H9 (cell line): ENCODE data around the gene KRT79. TPM values are rescaled to one million over a fixed set of nuclear protein-coding genes. Genes with fewer than 3 reads are reported as not detected.

Source experiments
- DNase-seq: peaks from one replicate; pipeline ENCODE4 v3.0.0-alpha.2; 2017
- H2AFZ ChIP-seq: one replicate; pipeline ENCODE4 v1.6.1; 2013; ENCODE audit warnings: mild to moderate bottlenecking, low read length, control low read depth, moderate library complexity
- H2AK5ac ChIP-seq: 2 replicates; pipeline ENCODE4 v1.6.1; 2013; ENCODE audit warnings: low read length, control low read depth, mixed read lengths; ENCODE audit not compliant: insufficient read length
- H2BK120ac ChIP-seq: one replicate; pipeline ENCODE4 v1.6.1; 2013; ENCODE audit warnings: low read depth, mild to moderate bottlenecking, low read length, control low read depth, inconsistent platforms; ENCODE audit not compliant: poor library complexity, severe bottlenecking
- H2BK12ac ChIP-seq: 2 replicates; pipeline ENCODE4 v1.6.1; 2013; ENCODE audit warnings: low read length, control low read depth, mixed read lengths, low read depth; ENCODE audit not compliant: insufficient read length
- H2BK15ac ChIP-seq: 2 replicates; pipeline ENCODE4 v1.6.1; 2013; ENCODE audit warnings: low read depth, low read length, control low read depth
- H2BK20ac ChIP-seq: one replicate; pipeline ENCODE4 v1.6.1; 2013; ENCODE audit warnings: low read depth, mild to moderate bottlenecking, low read length, control low read depth, inconsistent platforms; ENCODE audit not compliant: poor library complexity, severe bottlenecking
- H2BK5ac ChIP-seq: 2 replicates; pipeline ENCODE4 v1.6.1; 2013; ENCODE audit warnings: low read length, control low read depth, mixed read lengths; ENCODE audit not compliant: insufficient read length
- H3K14ac ChIP-seq: 2 replicates; pipeline ENCODE4 v1.6.1; 2013; ENCODE audit warnings: low read length, control low read depth; ENCODE audit not compliant: insufficient read depth
- H3K18ac ChIP-seq: 2 replicates; pipeline ENCODE4 v1.6.1; 2013; ENCODE audit warnings: low read depth, mild to moderate bottlenecking, mixed read lengths, low read length, control low read depth; ENCODE audit not compliant: insufficient read length
- H3K23ac ChIP-seq: 2 replicates; pipeline ENCODE4 v1.6.1; 2013; ENCODE audit warnings: low read length, control low read depth, mixed read lengths, low read depth; ENCODE audit not compliant: insufficient read length
- H3K23me2 ChIP-seq: 2 replicates; pipeline ENCODE4 v1.6.1; 2013; ENCODE audit warnings: low read depth, mild to moderate bottlenecking, mixed read lengths, low read length, control low read depth; ENCODE audit not compliant: insufficient read length, poor library complexity, severe bottlenecking
- H3K27ac ChIP-seq: 2 replicates; pipeline ENCODE4 v1.5.1; 2013; ENCODE audit warnings: low read length, control low read depth, mixed read lengths, low read depth; ENCODE audit not compliant: insufficient read length
- H3K27me3 ChIP-seq: 2 replicates; pipeline ENCODE4 v1.6.1; 2013; ENCODE audit warnings: low read length, control low read depth, inconsistent platforms; ENCODE audit not compliant: insufficient read depth
- H3K4ac ChIP-seq: 2 replicates; pipeline ENCODE4 v1.6.1; 2013; ENCODE audit warnings: low read depth, mild to moderate bottlenecking, control low read depth, inconsistent platforms, low read length, moderate library complexity
- H3K4me1 ChIP-seq: 2 replicates; pipeline ENCODE4 v1.6.1; 2013; ENCODE audit warnings: low read length, control low read depth, inconsistent platforms; ENCODE audit not compliant: insufficient read depth
- H3K4me2 ChIP-seq: 2 replicates; pipeline ENCODE4 v1.6.1; 2013; ENCODE audit warnings: low read length, control low read depth, mixed read lengths; ENCODE audit not compliant: insufficient read length, insufficient read depth
- H3K56ac ChIP-seq: 2 replicates; pipeline ENCODE4 v1.6.1; 2013; ENCODE audit warnings: low read depth, mild to moderate bottlenecking, mixed read lengths, low read length, control low read depth; ENCODE audit not compliant: insufficient read length
- H3K79me1 ChIP-seq: 2 replicates; pipeline ENCODE4 v1.6.1; 2013; ENCODE audit warnings: low read depth, mild to moderate bottlenecking, moderate library complexity, low read length, control low read depth, inconsistent platforms; ENCODE audit not compliant: insufficient read depth, poor library complexity, severe bottlenecking
- H3K79me2 ChIP-seq: 2 replicates; pipeline ENCODE4 v1.6.1; 2013; ENCODE audit warnings: low read length, control low read depth, inconsistent platforms; ENCODE audit not compliant: insufficient read depth
- H3K9ac ChIP-seq: 2 replicates; pipeline ENCODE4 v1.6.1; 2013; ENCODE audit warnings: low read length, control low read depth, mixed read lengths; ENCODE audit not compliant: insufficient read length; ENCODE audit errors: extremely low read depth
- H3K9me3 ChIP-seq: one replicate; pipeline ENCODE4 v1.6.1; 2013; ENCODE audit warnings: low read depth, low read length, inconsistent platforms; ENCODE audit not compliant: control insufficient read depth
- H3T11ph ChIP-seq: one replicate; pipeline ENCODE4 v1.6.1; 2013; ENCODE audit warnings: mild to moderate bottlenecking, low read length, control low read depth, inconsistent platforms
- H4K20me1 ChIP-seq: one replicate; pipeline ENCODE4 v1.6.1; 2013; ENCODE audit not compliant: control insufficient read depth, insufficient read length, insufficient read depth
- H4K5ac ChIP-seq: 2 replicates; pipeline ENCODE4 v1.6.1; 2013; ENCODE audit warnings: low read depth, mild to moderate bottlenecking, mixed read lengths, low read length, control low read depth; ENCODE audit not compliant: insufficient read length
- H4K8ac ChIP-seq: replicated peaks from 2 replicates; pipeline ENCODE4 v1.6.1; 2013; ENCODE audit warnings: low read length, control low read depth, mixed read lengths, low read depth; ENCODE audit not compliant: insufficient read length
- H4K91ac ChIP-seq: 2 replicates; pipeline ENCODE4 v1.6.1; 2013; ENCODE audit warnings: low read depth, mild to moderate bottlenecking, moderate library complexity, mixed read lengths, low read length, control low read depth; ENCODE audit not compliant: insufficient read length
- H3K27ac Mint-ChIP-seq, 3 experiments: 2 replicates in 2 of 3; 3 replicates in 1 of 3; pipeline ENCODE4 v1.8.0; 2020 to 2021; ENCODE audit warnings: mixed read lengths in 3 of 3, mild to moderate bottlenecking in 1 of 3, moderate library complexity in 1 of 3
- H3K27me3 Mint-ChIP-seq: 2 replicates; pipeline ENCODE4 v1.8.0; 2021; ENCODE audit warnings: low read depth, mild to moderate bottlenecking, moderate library complexity, mixed read lengths
- H3K36me3 Mint-ChIP-seq, 3 experiments: 2 replicates in 2 of 3; 3 replicates in 1 of 3; pipeline ENCODE4 v1.8.0; 2020 to 2021; ENCODE audit warnings: low read depth in 3 of 3, mixed read lengths in 3 of 3; ENCODE audit not compliant: insufficient read depth in 1 of 3
- H3K4me1 Mint-ChIP-seq, 2 experiments: 2 replicates each; pipeline ENCODE4 v1.8.0; 2020; ENCODE audit warnings: mixed read lengths in 2 of 2
- H3K4me3 Mint-ChIP-seq, 2 experiments: 2 replicates in 1 of 2; 3 replicates in 1 of 2; pipeline ENCODE4 v1.8.0; 2020 to 2021; ENCODE audit warnings: mild to moderate bottlenecking in 2 of 2, mixed read lengths in 2 of 2, moderate library complexity in 1 of 2
- H3K9me3 Mint-ChIP-seq, 2 experiments: 2 replicates in 1 of 2; 3 replicates in 1 of 2; pipeline ENCODE4 v1.8.0; 2020; ENCODE audit warnings: mild to moderate bottlenecking in 2 of 2, mixed read lengths in 2 of 2, moderate library complexity in 1 of 2
- CTCF ChIP-seq: fragments of 200-600 bp; sonication (generic); conservative IDR thresholded peaks from 3 replicates; pipeline ENCODE4 v1.8.0; 2021; ENCODE audit warnings: antibody characterized with exemption, mild to moderate bottlenecking
- WGBS: extraction: QIAGEN DNeasy Blood & Tissue Kit; methylation state at CpG from one replicate; pipeline ENCODE4 v1.1.7; 2013; ENCODE audit warnings: missing lambda C conversion rate, low lambda C conversion rate, mixed read lengths; ENCODE audit not compliant: insufficient read length; ENCODE audit errors: extremely low coverage; 5-methylcytosine and 5-hydroxymethylcytosine counted together
- total RNA-seq: library from RNA; stranded (reverse); gene quantifications from 2 replicates; pipeline ENCODE4 v1.2.1, GENCODE V29; 2021

Gene KRT79
- total RNA-seq, 1 experiment from 2014 or later, result not detected

DNA sequence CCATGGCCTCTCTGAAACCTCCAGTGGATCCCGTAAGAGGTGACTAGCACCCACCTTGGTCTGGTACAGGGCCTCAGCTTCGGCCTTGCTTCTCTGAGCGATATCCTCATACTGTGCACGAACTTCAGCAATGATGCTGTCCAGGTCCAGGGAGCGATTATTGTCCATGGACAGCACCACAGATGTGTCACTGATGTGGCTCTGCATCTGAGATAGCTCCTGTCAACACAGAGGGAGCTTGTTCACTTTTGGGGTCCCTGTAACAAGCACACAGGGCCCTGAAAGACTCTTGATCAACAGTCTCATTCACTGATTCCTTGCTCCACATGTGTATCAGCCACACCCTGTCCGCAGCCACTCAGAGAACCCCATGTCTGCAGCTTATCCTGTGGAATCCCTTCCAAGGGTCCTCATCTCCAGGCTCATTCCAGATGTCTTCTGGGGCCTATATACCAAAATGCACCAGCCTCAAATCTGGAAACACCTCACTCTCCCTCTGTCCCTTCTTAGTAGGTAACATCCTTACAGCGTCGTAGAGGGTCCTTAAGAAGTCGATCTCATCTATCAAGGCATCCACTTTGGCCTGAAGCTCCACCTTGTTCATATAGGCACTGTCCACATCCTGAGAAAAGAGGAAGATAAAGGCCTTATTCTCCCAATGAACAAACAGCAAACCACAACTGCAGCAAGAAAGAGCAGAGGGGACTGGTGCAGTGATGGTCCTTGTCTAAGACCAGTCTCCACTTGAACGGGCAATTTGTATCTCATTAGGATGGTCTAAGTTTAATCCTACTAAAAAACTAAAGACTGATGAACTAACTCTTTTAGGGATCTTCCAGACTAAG lies 41.7 kb downstream of the KRT79 start:
- no peaks in the 10 kb centered on the region for H3K23me2 ChIP-seq
- H2BK20ac ChIP-seq, result no peak overlapping the region
- H2BK120ac ChIP-seq, result no peak overlapping the region
- no peak overlapping the region for H4K5ac ChIP-seq
- H2BK5ac ChIP-seq, result no peak overlapping the region
- no peak overlapping the region for H3K9ac ChIP-seq
- Mint-ChIP-seq H3K4me3 (no peak overlapping the region), H3K9me3 (no peaks in the 10 kb centered on the region; a peak in 1 of 5 replicates), H3K27ac (no peak overlapping the region), H3K36me3 (no peaks in the 10 kb centered on the region), H3K27me3 (peaks cover 7% of the 10 kb centered on the region), H3K4me1 (peaks cover 3 to 10% of the 10 kb centered on the region in 2 experiments; a peak in 3 of 4 replicates)
- WGBS, result no CpG with 5 or more reads among the region's 10 CpGs
- no peak overlapping the region for H3K23ac ChIP-seq
- no peak overlapping the region for H4K91ac ChIP-seq
- H3K4me2 ChIP-seq, result no peak overlapping the region
- no peak overlapping the region for H3K56ac ChIP-seq
- H3K79me2 ChIP-seq, result no peaks in the 10 kb centered on the region
- no peak overlapping the region for H2BK15ac ChIP-seq
- no peaks in the 10 kb centered on the region for H3K27me3 ChIP-seq
- no peak overlapping the region for H3K27ac ChIP-seq
- no peaks in the 10 kb centered on the region for H4K20me1 ChIP-seq
- H3K4me1 ChIP-seq, result no peaks in the 10 kb centered on the region
- H2AK5ac ChIP-seq, result no peak overlapping the region
- no peaks in the 10 kb centered on the region for H3K9me3 ChIP-seq
- H3K4ac ChIP-seq, result no peak overlapping the region
- no peak overlapping the region for H3T11ph ChIP-seq
- H3K79me1 ChIP-seq, result no peaks in the 10 kb centered on the region
- no peak overlapping the region for H2AFZ ChIP-seq
- TF ChIP-seq CTCF, result no peak
- H4K8ac ChIP-seq, result no peak overlapping the region
- no peak overlapping the region for H2BK12ac ChIP-seq
- DNase-seq, result no peak
- H3K18ac ChIP-seq, result no peak overlapping the region
- no peak overlapping the region for H3K14ac ChIP-seq
